Stimulated activated CD4-positive, alpha-beta T cell treated with anti-CD3 and anti-CD28 coated beads, Interleukin-1b, Interleukin-23, amount 100 ng/mL, for 48 hours (primary cell): ENCODE results near the gene ST6GALNAC5.
"Not testable (repeated sequence)": the region's sequence is repeated elsewhere in the genome, so short reads cannot be mapped to it uniquely, and the experiment has no call there.

Source experiments
- DNase-seq: peaks from one replicate; pipeline ENCODE4 v3.0.0-alpha.2; 2020

Gene ST6GALNAC5

GRCh38 chr1:76867342-76868130 is at the start of gene ST6GALNAC5:
Gene ST6GALNAC5, plus strand, starts transcription at chr1:76867480.
- DNase-seq = no peak

DNA sequence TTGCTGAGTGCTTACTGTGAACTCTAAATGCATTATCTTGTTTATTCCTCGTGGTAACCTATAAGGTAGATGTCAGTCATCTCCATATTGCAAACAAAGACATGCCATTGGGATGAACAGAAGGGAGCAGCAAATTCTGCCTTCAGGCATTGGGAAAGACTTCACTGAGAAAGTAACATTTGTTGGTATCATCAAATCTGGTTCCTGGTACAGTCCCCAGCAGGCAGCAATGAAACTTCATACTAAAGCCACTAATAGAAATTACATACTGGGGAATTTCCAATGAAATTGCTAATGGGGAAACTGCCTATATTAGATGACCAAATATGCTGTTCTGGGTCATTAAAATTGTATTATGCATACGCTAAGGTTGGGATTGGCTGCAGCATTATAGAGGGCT is 47.3 kb upstream of the ST6GALNAC5 start:
- DNase-seq = no peak

- DNase-seq = not testable (repeated sequence)
Measured at GRCh38 chr1:76822961-76823360, 44.3 kb upstream of the ST6GALNAC5 start.

DNA sequence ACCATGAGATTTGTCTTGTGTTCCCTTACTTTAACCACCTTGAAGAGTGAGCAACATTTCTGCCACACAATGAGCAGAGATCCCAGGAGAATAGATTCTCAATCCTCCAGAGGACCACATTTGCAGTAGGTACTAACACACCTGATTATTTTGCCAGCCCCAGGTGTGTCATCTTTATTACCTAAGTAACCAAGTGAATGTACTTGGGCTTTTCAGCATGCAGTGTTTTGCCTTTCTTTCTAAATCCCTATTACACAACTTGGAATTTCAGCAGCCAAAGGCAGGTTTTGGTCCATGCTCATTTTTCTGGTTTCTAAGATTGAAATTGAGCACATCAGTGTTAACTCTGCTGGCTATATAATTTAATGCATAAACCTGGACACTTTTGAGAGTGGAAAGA is 43.2 kb upstream of the ST6GALNAC5 start:
- DNase-seq = no peak

GRCh38 chr1:76826072-76826845 is 41.0 kb upstream of the ST6GALNAC5 start:
- no peak for DNase-seq

GRCh38 chr1:76827066-76827465 is 40.2 kb upstream of the ST6GALNAC5 start:
- no peak for DNase-seq

- DNase-seq = no peak
Measured at GRCh38 chr1:76830373-76830772, 36.9 kb upstream of the ST6GALNAC5 start.

GRCh38 chr1:76832521-76832920 is 34.8 kb upstream of the ST6GALNAC5 start:
- DNase-seq = no peak

- DNase-seq = no peak
Measured at GRCh38 chr1:76833151-76833550, 34.1 kb upstream of the ST6GALNAC5 start.

DNA sequence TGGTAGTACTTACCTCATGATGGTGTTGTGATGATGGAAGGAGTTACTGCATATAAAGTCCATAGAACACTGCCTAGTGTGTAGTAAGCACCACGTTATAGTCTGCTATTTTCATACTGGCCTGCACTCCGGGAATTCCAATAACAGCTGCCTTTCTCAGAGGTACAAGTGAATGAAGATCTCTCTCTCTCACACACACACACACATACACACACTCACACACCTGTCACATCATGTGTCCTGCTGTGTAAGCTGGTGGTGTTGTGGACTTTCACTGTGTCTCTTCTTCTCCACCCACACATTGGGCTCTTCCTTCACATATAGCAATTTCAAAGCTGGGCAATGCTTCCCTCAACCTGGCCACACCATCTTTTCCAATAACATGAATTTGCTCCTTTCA is 33.4 kb upstream of the ST6GALNAC5 start:
- DNase-seq = no peak

DNA sequence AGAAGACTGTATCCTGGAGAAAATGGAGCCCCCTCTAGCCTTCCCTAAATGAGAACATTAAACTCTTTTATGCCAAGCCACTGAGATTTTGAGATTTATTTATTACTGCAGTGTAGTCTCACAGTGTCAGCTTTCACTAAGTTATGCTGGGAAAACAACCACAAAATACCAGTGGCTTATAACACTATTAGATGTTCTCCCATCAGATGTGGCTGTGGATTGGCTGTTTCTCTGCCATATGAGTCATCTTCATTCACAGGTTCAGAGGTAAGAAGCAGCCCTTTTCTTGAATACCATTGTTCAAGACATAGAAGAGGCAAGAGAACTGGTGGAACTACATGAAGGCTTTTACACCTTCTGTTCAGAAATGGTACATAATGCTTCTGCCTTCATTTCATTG is 32.1 kb upstream of the ST6GALNAC5 start:
- DNase-seq = no peak

DNA sequence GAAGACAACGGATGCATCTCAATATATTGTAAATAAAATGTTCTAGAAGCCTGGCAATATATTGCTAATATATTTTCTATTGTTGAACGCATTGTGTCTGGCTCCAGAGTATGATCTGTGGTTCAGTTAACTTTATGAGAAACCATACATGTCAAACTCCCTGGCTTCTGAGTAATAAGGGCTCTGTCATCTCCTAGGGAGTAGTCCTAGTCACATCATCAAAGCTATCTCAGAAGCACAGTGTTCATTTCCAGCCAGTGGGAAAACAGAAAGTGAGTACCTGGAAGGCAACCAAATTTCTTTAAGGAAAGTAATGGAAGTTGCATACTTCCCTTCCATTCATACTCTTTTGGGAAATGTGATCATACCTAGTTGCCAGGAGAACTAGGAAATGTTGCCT is 27.0 kb upstream of the ST6GALNAC5 start:
- DNase-seq = no peak

GRCh38 chr1:76841460-76841859 is 25.8 kb upstream of the ST6GALNAC5 start:
- no peak for DNase-seq

DNA sequence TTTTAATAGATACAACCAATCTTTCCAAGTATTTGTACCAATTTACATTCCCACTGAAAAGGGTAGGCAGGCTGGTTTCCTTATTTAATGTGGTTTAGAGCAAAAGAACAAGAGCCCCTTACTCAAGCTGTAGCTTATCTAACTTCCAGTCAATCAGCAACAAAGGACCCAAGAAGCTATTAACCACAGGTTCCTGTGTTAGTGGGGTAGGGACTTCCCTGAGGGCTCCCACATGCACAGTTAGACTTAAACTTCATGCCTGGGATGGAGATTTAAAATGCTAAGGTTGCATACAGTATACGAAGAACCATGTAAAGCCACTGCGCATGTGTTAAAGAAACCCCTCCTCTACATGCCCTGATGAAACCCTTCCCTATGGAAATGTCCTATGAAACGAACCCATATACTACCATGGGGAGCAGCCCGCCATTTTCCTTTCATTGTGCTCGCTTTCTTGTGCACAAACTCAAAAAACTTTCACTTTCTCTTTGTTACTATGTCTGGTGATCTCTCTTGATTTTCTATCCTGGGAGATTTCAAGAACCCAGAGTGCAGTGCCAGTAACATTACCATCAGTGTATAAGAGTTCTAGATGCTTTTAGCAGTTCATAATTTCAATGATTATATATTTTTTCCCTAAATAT is 23.3 kb upstream of the ST6GALNAC5 start:
- DNase-seq = no peak

DNA sequence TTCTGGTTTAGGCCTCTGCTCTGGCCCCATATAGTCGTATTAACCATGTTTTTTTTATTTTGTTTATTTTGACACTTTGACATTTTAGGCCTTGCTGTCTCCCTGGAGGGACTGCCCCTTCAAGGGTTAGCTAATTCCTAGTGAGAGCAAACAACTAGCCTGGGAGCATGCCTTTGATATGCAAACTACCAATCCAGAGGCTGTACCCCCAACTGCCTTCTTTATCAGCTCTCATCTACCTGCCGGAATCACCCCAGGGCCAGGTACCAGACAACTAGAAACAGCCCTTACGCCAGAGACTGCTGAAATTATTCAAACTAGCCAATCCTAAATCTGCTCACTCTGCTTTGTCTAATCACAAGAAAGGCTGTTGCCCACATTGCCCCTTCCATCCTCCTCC is 13.0 kb upstream of the ST6GALNAC5 start:
- no peak for DNase-seq

DNA sequence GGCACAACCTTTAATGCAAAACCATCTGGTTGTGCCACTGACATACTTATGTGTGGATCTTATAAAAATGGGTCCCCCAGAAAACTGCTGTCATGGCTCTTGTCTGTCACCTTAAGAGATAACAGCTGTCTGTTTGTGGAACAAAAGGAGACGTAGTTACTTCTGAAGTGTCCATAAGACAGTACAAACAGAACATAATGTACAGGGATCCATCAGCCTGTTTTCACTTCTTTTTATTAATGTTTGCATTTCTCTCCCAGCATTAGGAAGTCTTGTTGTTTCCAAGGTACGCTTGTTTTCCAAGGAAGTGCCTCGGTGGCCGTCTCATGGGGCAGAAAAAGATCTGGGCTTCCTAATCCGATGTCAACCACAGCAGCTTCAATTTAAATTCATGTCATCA is 11.2 kb upstream of the ST6GALNAC5 start:
- no peak for DNase-seq

GRCh38 chr1:76857138-76857537 is 10.1 kb upstream of the ST6GALNAC5 start:
- no peak for DNase-seq

- no peak for DNase-seq
Measured at GRCh38 chr1:76857973-76858372, 9.3 kb upstream of the ST6GALNAC5 start.

- no peak for DNase-seq
Measured at GRCh38 chr1:76861149-76861548, 6.1 kb upstream of the ST6GALNAC5 start.

- no peak for DNase-seq
Measured at GRCh38 chr1:76862447-76862846, 4.8 kb upstream of the ST6GALNAC5 start.

GRCh38 chr1:76864383-76864782 is 2.9 kb upstream of the ST6GALNAC5 start:
- no peak for DNase-seq

DNA sequence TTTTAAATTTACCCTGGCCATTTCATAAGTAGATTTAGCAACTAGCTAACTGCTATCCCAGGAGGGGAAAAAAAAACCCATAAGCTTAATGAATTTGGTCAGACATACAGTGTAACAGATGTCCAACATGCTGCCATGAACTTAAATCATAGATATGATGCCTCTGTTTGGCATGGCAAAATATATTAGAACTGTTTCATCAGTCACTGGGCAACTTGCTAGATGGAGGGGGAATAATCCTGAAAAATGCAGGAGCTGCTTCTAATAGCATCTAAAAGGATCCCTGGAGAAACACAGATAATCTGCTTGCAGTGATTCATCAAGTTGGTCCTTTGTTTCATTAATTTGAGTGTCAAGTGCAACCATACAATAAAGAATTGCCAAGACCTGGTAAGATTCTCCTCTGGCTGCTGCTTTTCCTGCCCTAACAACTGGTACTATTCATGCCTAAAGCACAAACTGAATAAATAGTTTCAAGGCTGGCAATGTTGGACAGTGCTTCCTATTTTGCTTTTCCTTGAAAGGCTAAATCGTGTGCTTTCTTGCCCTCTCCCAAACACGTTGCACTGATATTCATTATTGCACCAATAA is 1.5 kb upstream of the ST6GALNAC5 start:
- DNase-seq = no peak

DNA sequence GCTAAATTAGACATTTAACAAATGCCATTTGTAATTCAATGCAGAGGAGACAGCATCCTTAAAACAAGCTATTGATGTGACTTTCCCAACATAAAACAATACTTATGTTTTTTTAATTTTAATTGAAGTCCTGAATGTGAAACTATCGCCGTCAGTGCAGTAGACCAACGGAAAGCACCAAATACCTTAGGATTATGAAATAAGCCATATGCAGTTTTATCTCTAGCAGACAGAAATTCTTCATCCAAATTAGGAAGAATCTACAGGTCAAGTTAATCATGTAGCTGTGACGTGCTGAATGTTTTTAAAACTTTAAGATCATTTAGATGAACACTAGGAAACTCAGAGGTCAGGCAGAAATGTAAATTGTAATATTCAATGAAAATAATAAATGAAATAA is 714 bp upstream of the ST6GALNAC5 start:
- no peak for DNase-seq
